Endodermal cell (in vitro differentiated cells): ENCODE data around the gene ANTXRL. TPM values are rescaled to one million over a fixed set of nuclear protein-coding genes. Genes with fewer than 3 reads are reported as not detected.
"Not testable (repeated sequence)": the region's sequence is repeated elsewhere in the genome, so short reads cannot be mapped to it uniquely, and the experiment has no call there.

Experiments
- DNase-seq: peaks from one replicate; pipeline ENCODE4 v3.0.0-alpha.2; 2017
- H3K27ac ChIP-seq: 2 replicates; pipeline ENCODE4 v1.5.1; 2013; ENCODE audit warnings: mild to moderate bottlenecking, low read depth, low read length, moderate library complexity
- H3K27me3 ChIP-seq: 2 replicates; pipeline ENCODE4 v1.6.1; 2013; ENCODE audit warnings: mild to moderate bottlenecking, low read length, moderate library complexity; ENCODE audit not compliant: insufficient read depth, control insufficient read depth, poor library complexity, severe bottlenecking
- H3K36me3 ChIP-seq: 2 replicates; pipeline ENCODE4 v1.7.0; 2013; ENCODE audit warnings: mild to moderate bottlenecking, low read length, moderate library complexity; ENCODE audit not compliant: control insufficient read depth, insufficient read depth
- H3K4me1 ChIP-seq: one replicate; pipeline ENCODE4 v1.7.0; 2013; ENCODE audit warnings: low read length; ENCODE audit not compliant: control insufficient read depth, insufficient read depth
- H3K4me3 ChIP-seq: 2 replicates; pipeline ENCODE4 v1.5.1; 2013; ENCODE audit warnings: mild to moderate bottlenecking, low read length, moderate library complexity
- H3K9ac ChIP-seq: 2 replicates; pipeline ENCODE4 v1.6.1; 2013; ENCODE audit warnings: mild to moderate bottlenecking, low read length, moderate library complexity; ENCODE audit not compliant: poor library complexity, severe bottlenecking; ENCODE audit errors: extremely low read depth
- H3K9me3 ChIP-seq: 2 replicates; pipeline ENCODE4 v1.6.1; 2013; ENCODE audit warnings: mild to moderate bottlenecking, low read length, moderate library complexity; ENCODE audit not compliant: control insufficient read depth
- H3K27ac Mint-ChIP-seq: 2 replicates; pipeline ENCODE4 v1.8.0; 2020; ENCODE audit warnings: mixed read lengths
- H3K27me3 Mint-ChIP-seq: 2 replicates; pipeline ENCODE4 v1.8.0; 2021; ENCODE audit warnings: mild to moderate bottlenecking, mixed read lengths; ENCODE audit not compliant: insufficient read depth
- H3K36me3 Mint-ChIP-seq: 2 replicates; pipeline ENCODE4 v1.8.0; 2020; ENCODE audit warnings: low read depth, mixed read lengths
- H3K4me1 Mint-ChIP-seq: 2 replicates; pipeline ENCODE4 v1.8.0; 2020; ENCODE audit warnings: mixed read lengths
- H3K4me3 Mint-ChIP-seq: 2 replicates; pipeline ENCODE4 v1.8.0; 2020; ENCODE audit warnings: mild to moderate bottlenecking, moderate library complexity, mixed read lengths
- H3K9me3 Mint-ChIP-seq: 2 replicates; pipeline ENCODE4 v1.8.0; 2020; ENCODE audit warnings: mild to moderate bottlenecking, mixed read lengths
- WGBS, 2 experiments: methylation state at CpG; one replicate each; pipeline versions ENCODE4 v1.1.5 to v1.1.7; 2013; ENCODE audit warnings: missing lambda C conversion rate in 2 of 2, mixed read lengths in 1 of 2; ENCODE audit not compliant: insufficient coverage in 1 of 2, insufficient read length in 1 of 2; 5-methylcytosine and 5-hydroxymethylcytosine counted together
- total RNA-seq, 2 donors: library from RNA; stranded (reverse); fragmentation: NEBNext Ultra II Directional in 1 of 2; extraction: Animal tissue kit (Norgen Biotek cat#: 25700) in 1 of 2; gene quantifications; 2 replicates in 1 of 2; 3 replicates in 1 of 2; pipeline ENCODE4 v1.2.1, GENCODE V29; 2021
- TF ChIP-seq, protein P1 (sequence below): fragments of 200-600 bp; sonication (generic); conservative IDR thresholded peaks from 2 replicates; pipeline ENCODE4 v1.5.0; 2021; ENCODE audit warnings: antibody characterized with exemption, mild to moderate bottlenecking

ANTXRL gene
- total RNA-seq, 2 donors from 2014 or later, result not detected

DNA sequence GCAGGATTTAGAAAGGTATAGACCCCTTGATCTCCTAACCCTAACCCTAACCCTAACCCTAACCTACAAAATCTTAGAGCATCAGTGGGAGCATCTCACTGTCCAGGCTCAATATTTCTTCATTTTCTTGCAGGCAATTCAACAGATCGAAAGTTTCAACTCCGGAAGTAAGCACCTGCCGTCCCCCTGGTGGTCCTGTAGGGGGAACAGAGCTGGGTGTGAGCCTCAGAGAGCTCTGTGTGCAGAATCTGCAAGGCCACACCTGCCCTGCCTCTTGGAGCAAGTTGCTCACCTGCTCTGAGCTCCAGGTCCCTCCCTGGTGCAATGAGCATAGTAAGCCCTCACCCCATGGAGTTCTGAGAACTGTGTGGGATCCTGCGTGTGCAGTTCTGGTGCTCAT, 9.3 kb downstream of the ANTXRL start:
- H3K36me3 ChIP-seq, H3K9ac ChIP-seq, H3K27ac ChIP-seq, H3K9me3 ChIP-seq, H3K27me3 ChIP-seq, H3K27me3 Mint-ChIP-seq, H3K9me3 Mint-ChIP-seq, H3K4me3 Mint-ChIP-seq, H3K4me1 ChIP-seq, H3K36me3 Mint-ChIP-seq, H3K27ac Mint-ChIP-seq, H3K4me3 ChIP-seq: not testable (repeated sequence)
- WGBS, 2 experiments, result 76 to 93% methylated on average over 3 to 4 of the region's 4 CpGs
- DNase-seq, result peak; percentile 59
- TF ChIP-seq, protein P1, sequence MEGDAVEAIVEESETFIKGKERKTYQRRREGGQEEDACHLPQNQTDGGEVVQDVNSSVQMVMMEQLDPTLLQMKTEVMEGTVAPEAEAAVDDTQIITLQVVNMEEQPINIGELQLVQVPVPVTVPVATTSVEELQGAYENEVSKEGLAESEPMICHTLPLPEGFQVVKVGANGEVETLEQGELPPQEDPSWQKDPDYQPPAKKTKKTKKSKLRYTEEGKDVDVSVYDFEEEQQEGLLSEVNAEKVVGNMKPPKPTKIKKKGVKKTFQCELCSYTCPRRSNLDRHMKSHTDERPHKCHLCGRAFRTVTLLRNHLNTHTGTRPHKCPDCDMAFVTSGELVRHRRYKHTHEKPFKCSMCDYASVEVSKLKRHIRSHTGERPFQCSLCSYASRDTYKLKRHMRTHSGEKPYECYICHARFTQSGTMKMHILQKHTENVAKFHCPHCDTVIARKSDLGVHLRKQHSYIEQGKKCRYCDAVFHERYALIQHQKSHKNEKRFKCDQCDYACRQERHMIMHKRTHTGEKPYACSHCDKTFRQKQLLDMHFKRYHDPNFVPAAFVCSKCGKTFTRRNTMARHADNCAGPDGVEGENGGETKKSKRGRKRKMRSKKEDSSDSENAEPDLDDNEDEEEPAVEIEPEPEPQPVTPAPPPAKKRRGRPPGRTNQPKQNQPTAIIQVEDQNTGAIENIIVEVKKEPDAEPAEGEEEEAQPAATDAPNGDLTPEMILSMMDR, result peak; percentile 61
- peaks cover 16% of the 10 kb centered on the region for H3K4me1 Mint-ChIP-seq

DNA sequence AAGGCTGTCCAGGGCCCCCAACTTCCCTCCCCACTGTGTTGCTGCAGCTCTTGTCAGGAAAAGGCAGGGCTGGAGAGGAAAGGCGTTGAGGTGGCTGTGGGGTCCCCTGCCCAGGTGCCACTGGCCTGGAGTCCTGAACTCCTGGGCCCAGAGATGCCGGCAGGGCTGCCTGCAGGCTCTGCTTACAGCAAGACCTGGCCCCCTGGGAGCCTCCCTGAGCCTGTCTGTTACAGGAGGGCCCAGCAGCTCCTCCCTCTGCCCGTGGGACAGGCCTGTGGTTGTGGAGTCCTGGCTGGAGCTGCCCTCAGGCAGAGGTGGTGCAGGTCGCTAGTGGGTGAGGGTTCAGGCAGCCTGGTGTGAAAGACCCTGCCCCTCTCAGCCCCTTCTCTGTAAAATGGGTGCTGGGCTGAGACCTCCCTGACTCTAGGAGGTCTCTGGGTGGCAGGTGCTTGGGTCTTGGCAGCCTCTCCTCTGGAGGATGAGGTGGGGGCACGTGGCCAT, 9.9 kb downstream of the ANTXRL start:
- H3K9me3 Mint-ChIP-seq, result no peaks in the 10 kb centered on the region
- WGBS, 2 experiments, result 69 to 82% methylated on average over 4 to 5 of the region's 5 CpGs
- H3K27me3 Mint-ChIP-seq, result peaks cover 2% of the 10 kb centered on the region
- TF ChIP-seq, protein P1, result no peak
- no peaks in the 10 kb centered on the region for H3K27me3 ChIP-seq
- no peaks in the 10 kb centered on the region for H3K36me3 ChIP-seq
- no peak overlapping the region for H3K27ac ChIP-seq
- H3K27ac Mint-ChIP-seq, result no peak overlapping the region
- H3K9ac ChIP-seq, result no peak overlapping the region
- H3K4me1 ChIP-seq, result no peaks in the 10 kb centered on the region
- no peaks in the 10 kb centered on the region for H3K36me3 Mint-ChIP-seq
- no peak overlapping the region for H3K4me3 Mint-ChIP-seq
- H3K4me3 ChIP-seq, result no peak overlapping the region
- H3K4me1 Mint-ChIP-seq, result peaks cover 16% of the 10 kb centered on the region
- DNase-seq, result no peak
- H3K9me3 ChIP-seq, result no peaks in the 10 kb centered on the region

DNA sequence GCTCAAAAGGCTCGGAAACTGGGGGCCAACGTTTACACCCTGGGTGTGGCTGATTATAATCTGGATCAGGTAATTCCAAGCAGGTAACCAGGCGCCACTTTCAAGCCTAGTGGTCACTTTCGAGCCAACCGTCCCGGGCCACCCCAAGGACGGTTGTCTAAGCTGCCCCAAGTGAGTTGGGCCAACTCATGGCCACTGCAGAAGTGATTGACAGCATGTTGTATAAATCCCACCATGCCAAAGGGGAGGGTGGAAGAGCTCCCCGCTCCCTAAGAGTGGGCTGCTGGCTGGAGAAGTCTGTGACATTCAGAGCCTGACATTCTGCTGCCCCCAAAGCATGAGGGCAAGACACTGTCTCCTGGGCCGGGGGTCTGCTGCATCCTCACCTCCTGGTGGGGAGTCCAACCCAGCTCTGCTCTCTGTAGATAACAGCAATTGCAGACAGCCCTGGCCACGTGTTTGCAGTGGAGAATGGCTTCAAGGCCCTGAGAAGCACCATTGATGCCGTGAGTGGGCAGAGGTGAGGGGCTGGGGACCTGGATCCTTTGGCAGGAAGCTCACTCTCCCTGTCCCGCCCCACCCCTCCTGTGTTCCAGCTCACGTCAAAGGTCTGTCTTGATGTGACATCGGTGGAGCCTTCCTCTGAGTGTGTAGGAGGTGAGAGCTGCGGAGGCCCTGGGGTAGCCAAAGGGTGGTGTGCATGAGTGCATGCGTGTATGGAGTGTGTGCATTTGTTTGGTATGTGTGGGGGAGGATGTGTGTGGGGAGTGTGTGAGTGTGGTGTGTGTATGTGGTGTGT, 10.8 kb downstream of the ANTXRL start:
- Histone ChIP-seq H3K9me3 (no peaks in the 10 kb centered on the region), H3K27me3 (no peaks in the 10 kb centered on the region), H3K9ac (no peak overlapping the region), H3K4me3 (no peak overlapping the region), H3K36me3 (no peaks in the 10 kb centered on the region), H3K4me1 (no peaks in the 10 kb centered on the region), H3K27ac (no peak overlapping the region)
- no peak for DNase-seq
- Mint-ChIP-seq H3K27ac (no peak overlapping the region), H3K27me3 (peaks cover 2% of the 10 kb centered on the region), H3K4me3 (no peak overlapping the region), H3K4me1 (peaks cover 7% of the 10 kb centered on the region), H3K9me3 (no peaks in the 10 kb centered on the region), H3K36me3 (no peaks in the 10 kb centered on the region)
- WGBS, 2 experiments, result 87 to 92% methylated on average over 11 to 16 of the region's 16 CpGs
- TF ChIP-seq, protein P1, result peak; percentile 23
